ENCODE measurements around the gene ADORA3. TPM values are rescaled to one million over a fixed set of nuclear protein-coding genes. Genes with fewer than 3 reads are reported as not detected.

The ADORA3 gene
- total RNA-seq, 1 experiment from 2014 or later = not detected

DNA sequence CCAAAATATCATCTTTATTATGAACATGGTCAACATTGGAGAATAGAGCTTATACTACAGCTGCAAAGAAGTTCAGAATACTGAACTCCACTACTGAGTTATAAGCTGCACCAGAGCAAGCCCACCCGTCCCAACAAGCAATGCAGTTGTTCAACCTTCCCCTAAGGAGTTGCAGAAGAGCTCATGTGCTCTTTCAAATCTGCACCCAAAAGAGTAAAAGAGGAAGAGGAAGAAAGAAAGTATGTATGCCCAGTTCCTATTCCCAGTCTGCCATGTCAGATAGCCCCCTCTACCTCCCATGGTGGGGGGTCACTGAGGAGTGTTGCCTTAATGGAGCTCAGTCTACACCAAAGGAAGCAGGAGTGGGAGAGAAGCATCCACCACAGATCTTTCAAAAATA is 22.8 kb downstream of the ADORA3 start:
- Mint-ChIP-seq H3K4me3 (ENCODE audit: low read depth, unreplicated experiment) (no peak overlapping the region), H3K9me3 (ENCODE audit: low read depth, unreplicated experiment) (no peaks in the 10 kb centered on the region), H3K36me3 (ENCODE audit: insufficient read depth, unreplicated experiment) (no peaks in the 10 kb centered on the region), H3K27ac (ENCODE audit: unreplicated experiment) (no peak overlapping the region), H3K27me3 (ENCODE audit: unreplicated experiment) (no peaks in the 10 kb centered on the region), H3K4me1 (ENCODE audit: low read depth, unreplicated experiment) (no peaks in the 10 kb centered on the region)
- DNase-seq = no peak
- TF ChIP-seq, protein P1, sequence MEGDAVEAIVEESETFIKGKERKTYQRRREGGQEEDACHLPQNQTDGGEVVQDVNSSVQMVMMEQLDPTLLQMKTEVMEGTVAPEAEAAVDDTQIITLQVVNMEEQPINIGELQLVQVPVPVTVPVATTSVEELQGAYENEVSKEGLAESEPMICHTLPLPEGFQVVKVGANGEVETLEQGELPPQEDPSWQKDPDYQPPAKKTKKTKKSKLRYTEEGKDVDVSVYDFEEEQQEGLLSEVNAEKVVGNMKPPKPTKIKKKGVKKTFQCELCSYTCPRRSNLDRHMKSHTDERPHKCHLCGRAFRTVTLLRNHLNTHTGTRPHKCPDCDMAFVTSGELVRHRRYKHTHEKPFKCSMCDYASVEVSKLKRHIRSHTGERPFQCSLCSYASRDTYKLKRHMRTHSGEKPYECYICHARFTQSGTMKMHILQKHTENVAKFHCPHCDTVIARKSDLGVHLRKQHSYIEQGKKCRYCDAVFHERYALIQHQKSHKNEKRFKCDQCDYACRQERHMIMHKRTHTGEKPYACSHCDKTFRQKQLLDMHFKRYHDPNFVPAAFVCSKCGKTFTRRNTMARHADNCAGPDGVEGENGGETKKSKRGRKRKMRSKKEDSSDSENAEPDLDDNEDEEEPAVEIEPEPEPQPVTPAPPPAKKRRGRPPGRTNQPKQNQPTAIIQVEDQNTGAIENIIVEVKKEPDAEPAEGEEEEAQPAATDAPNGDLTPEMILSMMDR (IDR thresholded peaks at IDR 0.05; ENCODE audit: unreplicated experiment) = no peak
- intact Hi-C loops (cut with micrococcal nuclease; ENCODE audit: unreplicated experiment) = loop anchor here (2.0 to 5.0 kb wide), 3 partner anchors 176 to 287 kb away; no protein-coding TSS in a partner anchor
- no TSS peak for BruUV-seq (replicated peaks)
- CTCF ChIA-PET = no interaction called here

DNA sequence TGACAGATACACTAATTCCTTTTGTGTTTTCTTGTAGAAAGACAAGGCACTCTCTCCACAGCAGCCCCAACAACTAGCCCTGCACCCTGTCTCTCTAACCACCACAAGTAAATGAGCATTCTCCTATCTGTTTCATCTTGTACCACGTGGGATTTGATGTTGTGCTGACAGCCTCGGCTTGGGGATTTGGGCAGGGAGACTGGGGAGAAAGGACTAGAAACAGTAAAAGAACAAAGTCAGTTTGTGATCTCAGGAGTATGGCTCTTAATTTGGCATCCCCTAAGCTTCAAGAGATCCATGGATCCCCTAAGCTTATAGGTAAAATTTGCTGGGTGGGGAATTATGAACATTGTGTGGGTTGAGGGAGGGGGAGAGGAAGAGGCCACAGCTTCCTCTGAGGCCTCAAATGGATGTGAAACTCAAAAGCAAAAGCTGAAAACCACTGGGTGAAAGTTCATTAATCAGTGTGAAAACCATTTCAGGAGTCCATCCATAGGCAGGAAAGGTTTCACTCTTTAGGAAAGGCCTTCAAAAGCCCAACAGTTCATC is 26.6 kb downstream of the ADORA3 start:
- no peak overlapping the region for H3K4me3 Mint-ChIP-seq (ENCODE audit: low read depth, unreplicated experiment)
- H3K4me1 Mint-ChIP-seq (ENCODE audit: low read depth, unreplicated experiment) = no peaks in the 10 kb centered on the region

DNA sequence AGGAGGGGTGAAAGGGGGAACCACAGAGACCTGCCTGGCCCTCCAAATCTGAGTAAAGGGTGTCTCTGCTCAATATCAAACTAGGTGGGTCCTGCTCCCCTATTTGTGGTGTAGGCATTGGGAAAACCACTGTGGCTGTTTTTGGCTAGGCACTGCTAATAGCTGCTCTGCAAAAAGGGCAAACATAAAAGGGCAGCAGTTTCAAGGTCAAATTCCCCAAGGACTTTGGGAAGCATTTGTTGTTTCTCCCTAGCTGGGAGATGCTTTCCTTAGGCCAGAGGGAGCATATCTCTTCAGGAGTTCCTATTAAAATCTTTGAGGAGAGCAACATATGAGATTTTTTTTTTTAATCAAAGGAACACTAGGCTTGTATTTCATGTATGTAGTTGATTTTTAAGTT is 27.2 kb downstream of the ADORA3 start:
- peaks cover 6% of the 10 kb centered on the region for H3K36me3 Mint-ChIP-seq (ENCODE audit: insufficient read depth, unreplicated experiment)
- DNase-seq = no peak
- no peak overlapping the region for H3K4me3 Mint-ChIP-seq (ENCODE audit: low read depth, unreplicated experiment)
- intact Hi-C loops (cut with micrococcal nuclease; ENCODE audit: unreplicated experiment) = no loop called here
- no peaks in the 10 kb centered on the region for H3K27me3 Mint-ChIP-seq (ENCODE audit: unreplicated experiment)
- no peak overlapping the region for H3K27ac Mint-ChIP-seq (ENCODE audit: unreplicated experiment)
- TF ChIP-seq, protein P1 (IDR thresholded peaks at IDR 0.05; ENCODE audit: unreplicated experiment) = no peak
- no peaks in the 10 kb centered on the region for H3K9me3 Mint-ChIP-seq (ENCODE audit: low read depth, unreplicated experiment)
- CTCF ChIA-PET = no interaction called here
- no peaks in the 10 kb centered on the region for H3K4me1 Mint-ChIP-seq (ENCODE audit: low read depth, unreplicated experiment)
- no TSS peak for BruUV-seq (replicated peaks)

More for the DNA sequence above, 26.6 kb downstream of the ADORA3 start:
- intact Hi-C loops (cut with micrococcal nuclease; ENCODE audit: unreplicated experiment) = no loop called here
- Mint-ChIP-seq H3K27ac (ENCODE audit: unreplicated experiment) (no peak overlapping the region), H3K27me3 (ENCODE audit: unreplicated experiment) (no peaks in the 10 kb centered on the region), H3K36me3 (ENCODE audit: insufficient read depth, unreplicated experiment) (peaks cover 6% of the 10 kb centered on the region), H3K9me3 (ENCODE audit: low read depth, unreplicated experiment) (no peaks in the 10 kb centered on the region)
- CTCF ChIA-PET = no interaction called here
- DNase-seq = no peak
- TF ChIP-seq, protein P1 (IDR thresholded peaks at IDR 0.05; ENCODE audit: unreplicated experiment) = no peak
- no TSS peak for BruUV-seq (replicated peaks)

DNA sequence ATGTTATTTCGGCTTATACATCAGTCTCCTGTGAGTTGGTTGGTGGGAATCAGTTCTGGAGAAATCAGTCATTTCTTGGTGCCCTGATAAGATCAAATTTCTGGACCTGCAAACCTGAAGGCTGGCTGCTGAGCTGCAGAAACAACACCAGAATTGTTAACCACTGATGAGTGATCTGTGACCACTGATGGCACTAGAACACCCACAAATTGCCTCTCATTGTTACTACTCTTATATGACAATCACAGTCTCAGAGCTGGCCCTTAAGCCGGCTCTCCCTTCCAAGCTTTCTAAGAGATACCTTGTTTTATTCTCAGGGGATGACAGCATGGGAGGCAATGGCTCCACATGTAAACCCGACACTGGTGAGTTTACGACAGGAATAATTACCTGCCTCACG is 27.7 kb downstream of the ADORA3 start:
- H3K36me3 Mint-ChIP-seq (ENCODE audit: insufficient read depth, unreplicated experiment) = peaks cover 6% of the 10 kb centered on the region
- no peaks in the 10 kb centered on the region for H3K9me3 Mint-ChIP-seq (ENCODE audit: low read depth, unreplicated experiment)
- CTCF ChIA-PET = no interaction called here
- H3K27me3 Mint-ChIP-seq (ENCODE audit: unreplicated experiment) = no peaks in the 10 kb centered on the region
- no peak overlapping the region for H3K4me3 Mint-ChIP-seq (ENCODE audit: low read depth, unreplicated experiment)
- no TSS peak for BruUV-seq (replicated peaks)
- H3K4me1 Mint-ChIP-seq (ENCODE audit: low read depth, unreplicated experiment) = no peaks in the 10 kb centered on the region
- no peak for DNase-seq
- H3K27ac Mint-ChIP-seq (ENCODE audit: unreplicated experiment) = no peak overlapping the region
- intact Hi-C loops (cut with micrococcal nuclease; ENCODE audit: unreplicated experiment) = no loop called here
- TF ChIP-seq, protein P1 (IDR thresholded peaks at IDR 0.05; ENCODE audit: unreplicated experiment) = no peak
